Activated CD8-positive, alpha-beta memory T cell treated with anti-CD3 and anti-CD28 coated beads for 24 hours (primary cell): ENCODE data around the gene UBE2D2.
A peak's percentile ranks its signal among the peaks of the same experiment; 100 is the strongest.

Experiments
- DNase-seq: peaks from one replicate; pipeline ENCODE4 v3.0.0-alpha.2; 2020

UBE2D2 gene

GRCh38 chr5:139663207-139664085 lies 102.3 kb downstream of the UBE2D2 start:
- no peak for DNase-seq

GRCh38 chr5:139664086-139664693 lies 103.1 kb downstream of the UBE2D2 start:
- no peak for DNase-seq

GRCh38 chr5:139664727-139665351 lies 103.7 kb downstream of the UBE2D2 start:
- no peak for DNase-seq

GRCh38 chr5:139665626-139666025 lies 104.5 kb downstream of the UBE2D2 start:
- no peak for DNase-seq

GRCh38 chr5:139666551-139666950 lies 105.4 kb downstream of the UBE2D2 start:
- DNase-seq = no peak

GRCh38 chr5:139667001-139667729 lies 106.0 kb downstream of the UBE2D2 start:
- DNase-seq = no peak

- no peak for DNase-seq
Measured at GRCh38 chr5:139667730-139668063, 106.6 kb downstream of the UBE2D2 start.

GRCh38 chr5:139668064-139668880 lies 107.1 kb downstream of the UBE2D2 start:
- DNase-seq = peak; percentile 78

- DNase-seq = no peak
Measured at GRCh38 chr5:139668924-139669661, 108.0 kb downstream of the UBE2D2 start.

GRCh38 chr5:139669662-139670368 lies 108.7 kb downstream of the UBE2D2 start:
- DNase-seq = peak; percentile 77

GRCh38 chr5:139670369-139671095 lies 109.4 kb downstream of the UBE2D2 start:
- peak; percentile 75 for DNase-seq

GRCh38 chr5:139671096-139671841 lies 110.1 kb downstream of the UBE2D2 start:
- no peak for DNase-seq

- DNase-seq = no peak
Measured at GRCh38 chr5:139675213-139675612, 114.1 kb downstream of the UBE2D2 start.

GRCh38 chr5:139675825-139676224 lies 114.7 kb downstream of the UBE2D2 start:
- DNase-seq = no peak

GRCh38 chr5:139676406-139676805 lies 115.3 kb downstream of the UBE2D2 start:
- no peak for DNase-seq

- no peak for DNase-seq
Measured at GRCh38 chr5:139676951-139677735, 116.0 kb downstream of the UBE2D2 start.
